Measurements from ENCODE around the gene FANK1.
"Not testable (repeated sequence)": the region's sequence is repeated elsewhere in the genome, so short reads cannot be mapped to it uniquely, and the experiment has no call there.

FANK1 gene, protein sequence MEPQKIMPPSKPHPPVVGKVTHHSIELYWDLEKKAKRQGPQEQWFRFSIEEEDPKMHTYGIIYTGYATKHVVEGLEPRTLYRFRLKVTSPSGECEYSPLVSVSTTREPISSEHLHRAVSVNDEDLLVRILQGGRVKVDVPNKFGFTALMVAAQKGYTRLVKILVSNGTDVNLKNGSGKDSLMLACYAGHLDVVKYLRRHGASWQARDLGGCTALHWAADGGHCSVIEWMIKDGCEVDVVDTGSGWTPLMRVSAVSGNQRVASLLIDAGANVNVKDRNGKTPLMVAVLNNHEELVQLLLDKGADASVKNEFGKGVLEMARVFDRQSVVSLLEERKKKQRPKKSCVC

DNA sequence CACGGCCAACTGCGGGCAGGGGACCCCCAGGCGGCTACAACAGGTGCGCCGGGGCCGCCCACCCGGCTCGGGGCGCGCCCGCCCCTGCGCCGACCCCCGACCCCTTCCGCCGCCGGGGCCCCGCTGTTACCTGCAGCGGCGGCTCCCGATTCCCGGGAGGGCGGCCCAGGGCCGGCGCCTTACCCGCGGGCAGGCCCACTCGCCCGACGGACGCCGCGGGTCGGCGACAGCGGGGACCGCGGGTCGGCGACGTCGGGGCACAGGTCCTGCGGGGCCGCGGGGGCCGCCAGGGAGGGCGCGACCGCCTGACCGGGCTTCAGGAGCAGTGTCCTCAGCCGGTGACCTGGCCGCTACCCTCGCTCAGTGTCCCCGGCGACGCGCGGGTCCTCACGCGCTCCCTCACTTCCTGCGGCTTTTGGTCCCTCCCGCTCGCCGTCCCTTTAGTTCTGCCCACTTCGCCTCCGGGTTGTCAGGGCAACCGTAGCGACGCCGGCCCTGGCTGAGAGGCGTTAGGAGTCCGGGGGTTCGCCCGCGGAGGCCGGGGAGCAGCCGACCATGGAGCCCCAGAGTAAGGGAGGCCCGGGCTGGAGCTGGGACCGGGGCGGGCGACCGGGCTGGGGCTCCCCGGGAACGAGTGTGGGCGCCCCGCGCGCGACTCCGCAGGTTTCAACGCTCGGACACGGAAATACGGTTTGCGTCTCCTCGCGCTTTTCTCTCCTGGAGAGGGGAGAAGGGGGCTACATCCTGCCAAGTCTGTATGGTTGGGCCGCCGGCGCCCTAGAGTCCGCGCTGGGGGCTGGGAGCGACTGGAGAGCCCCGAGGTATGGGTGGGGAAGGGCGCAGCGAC is at the start of gene FANK1:
Gene FANK1 (plus strand): TSS at position 477 of the 847 bp plus-strand sequence. CDS start 79 bp downstream, at position 556.
- DNase-seq = peak; percentile 88

DNA sequence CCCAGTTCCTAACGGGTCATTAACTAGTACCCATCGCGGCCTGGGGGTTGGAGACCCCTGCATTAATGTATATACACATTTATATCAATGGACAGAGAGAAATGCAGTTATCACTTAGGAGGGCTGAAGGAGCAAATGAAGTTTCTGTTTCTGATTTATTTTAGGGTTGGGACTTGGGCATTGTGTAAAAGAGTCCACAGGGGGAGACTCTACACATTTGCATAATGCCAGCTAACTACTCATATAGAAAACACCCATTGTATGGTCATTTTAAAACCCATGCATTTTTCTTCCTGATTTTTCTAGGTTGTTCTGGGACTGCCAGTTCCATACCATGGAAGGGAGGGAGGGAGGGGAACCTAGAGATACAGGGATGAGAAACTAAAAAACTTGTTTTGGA is 49.5 kb upstream of the FANK1 start:
- DNase-seq = no peak

DNA sequence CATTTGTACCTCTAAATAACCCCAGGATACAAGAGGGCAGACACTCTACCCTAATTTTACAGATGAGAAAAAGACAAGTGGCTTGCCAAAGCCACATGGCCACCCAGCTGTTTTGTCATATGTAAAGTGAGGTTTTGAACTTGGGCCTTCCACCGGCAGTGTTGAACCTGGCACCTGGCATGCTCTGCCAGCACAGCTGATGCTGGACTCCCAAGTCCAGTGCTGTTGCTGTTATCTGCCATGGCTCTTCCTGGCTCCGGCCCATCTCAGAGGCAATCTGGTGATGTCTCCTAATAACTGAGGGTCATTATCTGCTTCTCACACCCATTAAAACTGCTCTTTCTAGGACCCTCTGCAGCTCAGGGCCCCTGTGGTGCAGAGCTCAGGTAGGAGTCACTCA is 48.0 kb upstream of the FANK1 start:
- DNase-seq = no peak

DNA sequence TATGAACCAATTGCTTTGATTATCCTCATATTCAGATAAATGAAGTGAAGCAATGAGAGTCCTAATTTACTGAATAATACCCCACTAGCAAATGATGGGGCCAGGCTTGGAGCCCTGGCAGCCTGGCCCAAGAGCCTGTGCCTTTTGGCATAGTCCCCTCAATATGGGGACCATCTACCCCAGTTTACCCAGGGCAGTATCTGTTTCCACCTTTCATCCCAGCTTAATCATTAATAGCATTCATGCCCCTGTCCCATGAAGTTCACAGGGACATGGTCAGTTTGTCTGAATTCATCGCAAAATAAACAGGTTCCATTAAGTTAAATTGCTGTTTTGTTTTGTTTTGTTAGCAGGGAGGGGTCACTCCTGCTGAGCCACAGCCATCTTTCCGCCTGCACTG is 47.5 kb upstream of the FANK1 start:
- DNase-seq = no peak

DNA sequence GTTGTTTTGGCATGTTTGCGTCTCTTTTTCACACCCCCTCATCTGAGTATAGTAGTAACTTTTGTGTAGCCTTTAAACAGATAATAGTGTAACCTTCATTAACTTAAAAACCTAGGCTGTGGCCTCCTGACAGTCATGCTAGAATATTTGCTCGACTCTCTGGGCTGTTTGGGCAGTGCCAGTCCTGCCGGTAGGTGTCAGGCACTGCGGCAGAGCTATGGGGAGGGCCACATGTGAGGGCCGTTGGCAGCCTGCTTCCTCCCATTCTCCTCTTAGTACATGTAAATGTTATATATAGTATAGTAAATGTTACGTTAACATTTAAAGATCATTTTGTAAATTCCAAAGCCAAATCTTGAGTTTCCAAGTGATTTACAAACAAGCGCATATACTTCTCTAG is 46.9 kb upstream of the FANK1 start:
- no peak for DNase-seq

DNA sequence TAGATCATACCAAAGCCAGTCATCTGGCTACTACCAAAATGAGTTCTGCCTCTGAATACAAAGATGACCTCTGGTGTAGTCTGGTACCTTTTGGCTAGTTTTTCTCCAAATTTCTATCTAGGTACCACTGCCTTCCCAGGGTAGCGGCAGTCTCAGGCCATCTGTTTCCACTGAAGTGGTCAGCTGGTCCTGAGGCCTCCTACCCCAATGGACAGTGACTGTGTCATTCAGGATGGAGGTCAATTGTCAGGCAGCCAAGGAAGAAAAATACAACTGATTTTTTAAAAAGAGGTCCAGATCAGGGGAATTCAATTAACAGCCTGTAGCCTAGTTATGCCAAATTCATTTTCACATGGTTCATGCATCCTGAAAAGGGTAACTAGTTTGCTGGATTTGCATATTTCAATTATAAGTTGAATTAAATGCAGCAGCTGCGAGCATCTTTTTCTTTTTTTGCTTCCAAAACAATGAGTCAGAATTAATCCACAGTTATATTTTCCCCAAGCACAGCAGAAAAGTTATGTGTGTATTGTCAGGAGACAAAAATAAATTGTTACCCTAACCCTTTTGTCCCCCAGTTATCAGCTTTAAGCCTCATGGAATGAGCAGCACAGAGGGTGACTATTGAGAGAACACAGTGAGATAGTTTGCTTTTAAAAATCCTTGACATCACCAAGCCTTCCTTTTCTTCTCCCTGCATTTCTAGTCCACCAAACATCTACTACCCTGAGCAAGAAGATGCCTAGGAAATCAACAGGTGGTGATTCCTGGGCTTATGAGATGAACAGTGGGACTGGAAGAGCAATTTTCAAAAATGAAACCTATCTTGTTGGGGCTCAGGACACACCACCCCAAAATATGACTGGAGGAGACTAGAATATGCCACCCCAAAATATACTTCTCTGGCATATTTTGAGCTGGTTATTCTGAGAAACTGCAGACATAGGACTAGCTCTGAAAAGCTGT is 45.3 kb upstream of the FANK1 start:
- no peak for DNase-seq

DNA sequence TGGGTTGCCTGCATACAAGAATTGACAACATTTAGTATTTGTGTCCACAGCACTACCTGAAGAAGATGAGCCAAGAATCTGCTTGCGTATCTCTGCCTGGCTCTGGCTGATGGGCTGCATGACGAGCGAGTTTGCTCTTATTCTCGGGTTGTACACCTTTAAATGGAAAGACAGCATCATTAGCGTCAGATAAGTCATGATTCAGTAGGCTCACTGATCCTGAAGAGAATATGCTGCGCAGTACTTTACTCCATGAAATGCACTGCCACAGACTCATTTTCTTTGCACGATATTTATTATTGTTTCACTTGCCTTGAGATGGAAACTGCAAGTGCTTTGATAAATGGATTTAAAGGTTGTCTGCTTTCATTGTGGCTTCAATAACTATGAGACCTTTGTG is 43.9 kb upstream of the FANK1 start:
- DNase-seq = no peak

DNA sequence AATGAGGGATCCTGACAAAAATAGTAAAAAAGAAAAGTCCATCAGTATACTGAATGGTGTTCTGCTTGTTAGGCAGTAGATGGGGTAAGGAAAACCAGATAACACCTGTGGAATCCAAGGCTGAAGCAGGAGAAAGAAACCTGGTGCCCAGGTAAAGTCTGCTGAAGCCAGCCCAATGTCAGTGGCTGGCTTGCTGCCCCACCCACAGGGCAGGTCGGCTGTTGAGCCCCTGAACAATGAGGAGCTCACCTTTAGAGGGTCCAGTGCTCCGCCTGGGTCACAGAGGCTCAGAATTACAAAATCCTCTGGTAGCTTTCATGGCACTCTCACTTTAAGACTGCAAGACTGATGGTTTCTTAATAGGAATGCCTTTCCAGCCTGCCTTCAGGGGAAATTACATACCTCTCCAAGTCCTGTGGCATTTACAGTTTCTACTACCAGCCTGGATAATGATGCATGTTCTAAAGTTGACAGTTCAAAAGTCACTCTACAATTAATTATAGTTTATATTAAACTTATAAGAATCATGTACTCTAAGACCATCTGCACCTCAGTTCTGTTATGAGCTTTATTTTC is 39.1 kb upstream of the FANK1 start:
- no peak for DNase-seq

DNA sequence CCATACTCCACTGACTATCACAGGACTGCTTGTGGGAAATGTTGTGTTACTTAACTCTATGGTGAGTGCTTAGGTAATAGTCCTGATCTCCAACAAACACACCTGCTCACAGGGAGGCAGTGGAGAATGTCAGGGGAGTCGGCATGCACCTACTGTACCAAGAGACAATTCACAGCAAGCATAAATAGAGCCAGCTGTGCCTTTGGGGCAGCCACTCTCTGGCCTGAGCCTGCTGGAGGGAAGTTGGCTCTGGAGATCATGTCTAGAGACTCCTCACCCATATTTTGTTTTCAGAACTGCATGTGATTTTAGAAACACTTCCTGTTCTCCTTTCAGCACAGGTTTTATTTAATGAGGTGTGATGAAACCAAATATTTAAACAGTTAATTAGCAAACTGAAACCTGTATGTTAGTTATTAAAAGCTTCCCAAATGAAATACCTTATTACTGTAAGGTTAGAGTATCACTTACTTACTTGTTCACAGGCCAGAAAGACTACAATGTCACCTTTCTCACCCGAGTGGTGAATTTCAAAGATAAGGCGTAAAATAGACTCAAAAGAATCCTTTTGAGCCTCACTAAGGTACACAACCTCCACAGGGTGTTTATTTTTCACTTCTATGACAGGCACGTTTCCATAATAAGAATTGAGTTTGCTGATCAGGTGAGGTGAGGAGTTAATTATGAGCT is 37.1 kb upstream of the FANK1 start:
- DNase-seq = no peak

DNA sequence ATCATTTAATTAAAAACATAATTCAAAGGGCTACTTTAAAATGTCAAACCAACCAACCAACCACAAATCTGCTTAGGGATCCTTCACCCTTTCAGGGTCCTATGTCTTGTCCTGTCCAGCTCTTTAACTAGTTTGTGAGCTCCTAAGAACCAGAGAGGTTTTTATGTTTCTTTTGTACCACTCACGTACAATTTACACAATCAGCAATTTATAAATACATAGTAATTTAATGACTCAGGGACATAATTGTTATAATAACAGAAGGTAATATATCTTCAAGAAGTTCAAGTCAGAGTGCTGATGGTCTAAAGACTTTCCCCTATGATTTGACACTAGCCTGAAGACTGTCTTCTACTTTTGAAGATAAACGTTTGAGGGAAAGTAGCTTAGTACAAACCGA is 31.2 kb upstream of the FANK1 start:
- DNase-seq = no peak

DNA sequence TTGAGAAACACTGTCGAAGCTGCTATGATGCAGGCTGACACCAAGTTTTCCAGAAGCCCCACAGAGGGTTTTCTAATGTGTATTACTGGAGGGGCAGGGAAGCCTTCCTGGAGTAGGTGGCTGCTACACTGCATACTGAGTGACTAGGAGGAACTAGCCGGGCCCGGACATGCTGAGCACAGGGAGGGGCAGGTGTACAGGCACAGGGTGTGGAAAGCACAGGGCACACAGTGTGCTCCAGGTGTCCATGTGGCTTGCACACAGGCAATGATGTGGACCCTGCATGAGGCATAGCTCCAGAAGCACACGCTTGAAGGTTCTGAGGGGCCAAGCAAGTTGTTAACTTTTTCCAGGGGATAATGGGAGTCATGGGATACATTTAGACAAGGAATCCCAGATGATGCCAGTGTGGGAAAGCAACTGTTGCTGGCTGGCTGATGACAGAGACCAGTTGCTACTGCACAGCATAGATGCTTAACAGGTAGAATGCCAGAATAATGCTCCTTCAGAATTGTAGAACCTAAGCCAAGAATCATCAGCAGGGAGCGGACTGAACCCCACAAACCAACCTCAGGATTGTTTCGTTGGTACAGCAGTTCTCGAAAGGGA is 29.8 kb upstream of the FANK1 start:
- no peak for DNase-seq

DNA sequence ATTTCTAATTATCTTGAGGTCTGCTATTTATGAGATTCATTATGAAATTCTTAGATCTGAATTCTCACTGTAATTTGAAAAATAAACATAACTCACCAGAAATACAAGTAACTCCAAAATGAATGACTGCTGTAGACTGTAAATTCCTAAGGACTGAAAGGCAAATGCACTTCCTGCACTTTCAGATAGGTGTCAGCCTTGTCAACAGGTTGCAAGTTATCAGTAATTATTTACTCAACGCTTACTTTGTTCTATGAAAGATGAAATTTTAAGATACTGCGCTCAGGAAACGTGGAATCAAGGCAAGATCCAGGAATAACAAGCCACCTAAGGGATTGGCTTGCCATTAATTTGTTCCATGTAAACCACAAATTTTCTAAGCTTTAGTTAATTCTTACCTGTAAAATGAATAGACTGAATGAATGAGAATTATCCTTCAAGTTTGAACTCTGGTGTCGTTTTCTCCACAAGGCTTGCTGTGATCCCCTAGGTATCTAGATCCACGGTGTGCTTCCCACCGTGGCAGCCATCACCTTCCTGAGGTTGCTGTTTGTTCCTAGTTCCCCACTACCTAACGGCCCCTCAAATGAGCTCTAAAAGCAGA is 27.9 kb upstream of the FANK1 start:
- no peak for DNase-seq

DNA sequence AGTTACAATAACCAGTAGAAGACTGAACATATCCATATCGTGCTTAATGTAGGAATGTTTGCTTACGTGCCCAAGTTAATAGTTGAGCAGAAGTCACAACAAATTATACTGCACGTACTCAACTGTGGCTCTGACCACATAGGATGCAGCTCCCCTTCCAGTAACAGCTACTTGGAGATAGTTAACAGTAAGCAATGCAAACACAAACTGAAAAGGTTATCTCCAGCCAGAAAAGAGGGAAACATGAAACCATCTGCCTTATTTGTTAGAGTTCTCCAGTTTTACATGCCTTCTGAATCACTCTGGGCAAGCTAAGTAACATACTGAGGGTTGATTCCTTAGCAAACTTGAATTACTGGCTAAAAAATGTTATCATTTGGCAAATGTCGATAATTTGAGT is 25.0 kb upstream of the FANK1 start:
- no peak for DNase-seq

DNA sequence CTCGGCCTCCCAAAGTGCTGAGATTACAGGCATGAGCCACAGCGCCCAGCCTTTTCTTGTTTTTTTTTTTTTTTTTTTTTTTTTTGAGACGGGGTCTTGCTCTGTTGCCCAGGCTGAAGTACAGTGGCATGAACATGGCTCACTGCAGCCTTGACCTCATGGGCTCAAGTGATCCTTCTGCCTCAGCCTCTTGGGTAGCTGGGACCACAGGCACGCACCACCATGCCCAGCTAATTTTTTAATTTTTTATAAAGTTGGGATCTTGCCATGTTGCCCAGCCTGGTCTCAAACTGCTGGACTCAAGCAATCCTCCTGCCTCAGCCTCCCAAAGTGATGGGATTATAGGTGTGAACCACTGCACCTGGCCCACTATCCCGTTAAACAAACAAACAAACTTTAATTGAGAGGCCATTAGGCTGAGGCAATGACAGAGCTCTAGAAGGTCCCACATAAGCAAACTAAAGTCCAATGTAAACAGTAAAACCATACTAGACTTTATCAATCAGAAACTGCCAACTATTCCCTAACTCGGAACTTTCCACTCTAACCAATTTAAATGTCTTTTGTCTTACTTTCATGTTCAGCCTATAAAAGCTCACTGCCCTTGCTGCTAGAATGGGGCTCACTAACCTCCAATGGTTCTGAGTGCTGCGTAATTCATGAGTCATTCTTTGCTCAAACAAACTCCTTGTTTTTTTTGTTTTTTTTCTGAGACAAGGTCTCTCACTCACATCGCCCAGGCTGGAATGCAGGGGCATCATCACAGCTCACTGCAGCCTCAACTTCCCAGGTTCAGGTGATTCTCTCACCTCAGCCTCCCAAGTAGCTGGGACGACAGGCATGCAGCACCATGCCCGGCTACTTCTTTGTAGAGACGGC is 17.2 kb upstream of the FANK1 start:
- DNase-seq = no peak

DNA sequence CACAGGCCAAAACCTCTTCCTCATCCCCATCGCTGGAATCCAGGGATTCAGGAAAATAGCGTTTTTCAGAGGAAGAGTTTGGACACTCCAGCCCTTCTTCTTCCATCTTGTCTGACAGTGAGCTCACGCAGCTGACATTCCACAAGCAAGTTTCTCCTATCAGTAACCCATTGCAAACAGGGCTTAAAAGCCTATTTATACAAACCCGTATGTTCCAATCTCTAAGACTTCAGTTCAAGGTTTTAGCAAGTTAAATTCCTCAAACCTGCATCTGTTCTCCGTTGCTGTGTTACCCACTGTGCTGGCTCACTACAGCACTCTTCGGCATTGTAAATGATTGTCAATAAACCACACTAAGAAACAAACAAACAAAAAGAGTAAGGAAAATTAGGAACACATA is 15.6 kb upstream of the FANK1 start:
- DNase-seq = no peak

DNA sequence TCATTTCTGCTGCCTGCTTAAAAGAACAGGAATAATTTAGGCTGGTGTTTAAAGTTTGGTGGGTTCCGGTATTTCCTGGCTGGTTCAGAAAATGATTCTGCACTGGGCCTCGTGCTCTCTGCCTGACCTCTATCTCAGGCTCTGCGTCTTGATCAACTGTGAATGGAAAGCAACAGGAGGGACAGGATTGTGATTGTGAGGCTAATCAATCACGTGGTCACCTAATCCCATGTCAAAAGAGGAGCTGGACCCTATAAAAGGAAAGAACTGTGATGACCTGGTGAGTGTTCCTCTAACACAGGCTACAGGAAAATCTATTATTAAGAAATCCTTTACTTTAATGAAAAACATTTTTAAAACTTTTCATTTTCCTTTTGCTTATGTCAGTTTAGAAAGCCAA is 15.2 kb upstream of the FANK1 start, which contains the start of gene DHX32:
Gene DHX32 (minus strand): TSS at position 101 of the 400 bp plus-strand sequence. CDS start 468 bp downstream, outside the sequence.
- no peak for DNase-seq

DNA sequence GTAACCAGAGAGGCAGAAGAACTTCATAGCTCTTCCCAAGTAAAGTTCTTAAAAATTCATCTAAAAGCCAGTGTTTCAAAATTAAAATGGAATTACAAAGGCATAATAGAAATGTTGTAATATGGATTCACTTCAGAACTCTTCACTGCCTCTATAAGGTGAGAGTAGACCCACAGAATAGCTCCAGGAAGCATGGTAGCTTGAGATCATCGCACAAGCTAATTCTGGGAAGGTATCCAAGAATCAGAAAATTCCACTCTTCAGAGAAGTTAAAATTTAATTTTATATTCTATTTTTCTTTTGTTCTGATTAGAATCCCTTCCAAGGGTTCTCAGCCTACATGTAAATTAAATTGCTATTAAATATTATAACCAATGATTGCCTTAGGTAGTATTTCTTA is 13.8 kb upstream of the FANK1 start:
- no peak for DNase-seq

DNA sequence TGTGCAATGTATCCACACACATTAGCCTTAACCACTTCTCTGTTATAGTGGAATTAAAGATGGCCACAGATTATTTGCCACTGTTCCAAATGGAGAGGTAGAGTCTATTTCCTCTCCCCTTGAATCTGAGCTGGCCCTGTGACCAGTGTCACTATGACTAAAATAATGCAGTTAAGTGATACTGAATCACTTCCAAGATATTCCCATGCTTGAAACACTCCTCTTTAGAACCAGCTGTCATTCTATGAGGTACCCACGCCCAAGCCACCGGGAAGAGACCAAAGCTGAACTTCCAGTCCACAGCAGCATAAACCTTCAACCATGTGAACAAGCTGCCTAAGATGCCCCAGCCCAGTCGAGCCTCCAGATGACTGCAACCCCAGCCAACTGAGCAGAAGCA is 13.2 kb upstream of the FANK1 start:
- DNase-seq = no peak

DNA sequence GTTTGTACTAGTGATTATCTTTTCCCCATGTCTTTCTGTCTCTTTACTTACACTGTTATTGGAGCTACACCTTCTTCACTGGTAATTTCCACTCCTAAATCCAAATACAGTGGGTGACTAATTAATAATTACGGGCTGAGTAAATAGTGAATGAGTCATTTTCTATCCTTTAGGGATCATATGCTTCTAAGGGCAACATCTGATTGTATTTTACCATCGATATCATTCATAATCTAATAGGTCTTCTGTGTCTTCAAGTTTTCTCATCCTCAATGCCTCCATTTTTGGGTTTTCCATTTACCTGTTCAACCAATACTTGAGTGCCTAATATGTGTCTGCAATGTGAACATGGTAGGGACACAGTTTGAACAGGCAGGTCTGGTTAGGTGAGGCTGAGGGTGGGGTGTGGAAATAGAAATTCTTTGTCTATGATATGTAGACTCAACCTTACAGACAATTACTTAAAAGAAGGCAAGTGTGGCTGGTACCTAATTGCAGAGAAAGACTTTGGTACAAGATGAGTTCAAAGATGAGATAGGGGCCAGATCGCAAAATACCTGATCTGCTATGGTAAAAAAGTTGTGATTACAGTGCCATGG is 9.4 kb upstream of the FANK1 start:
- no peak for DNase-seq

DNA sequence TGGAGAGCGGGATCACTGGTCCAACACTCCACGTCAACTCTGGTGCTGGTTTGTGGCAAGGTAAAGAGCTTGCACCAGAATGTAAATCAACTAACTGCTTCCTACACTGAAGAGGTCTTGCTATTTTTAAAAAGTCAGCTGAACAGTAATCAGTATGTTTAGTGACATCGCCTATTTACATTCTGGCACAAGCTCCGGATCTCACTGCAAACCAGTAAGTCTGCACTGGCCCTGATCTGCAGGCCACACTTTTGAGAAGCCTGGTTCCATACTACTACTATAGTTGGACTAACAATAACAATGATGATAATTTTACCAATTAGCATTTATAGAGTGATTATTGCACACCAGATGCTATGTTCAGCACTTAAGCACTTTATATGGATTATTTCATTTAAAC is 6.9 kb upstream of the FANK1 start:
- DNase-seq = not testable (repeated sequence)

Data from left hindlimb (tissue), 1 donor.